Dendritic cell treated with granulocyte-macrophage colony-stimulating factor and Interleukin-4, amounts not matched to agents 40 ng/mL and 50 ng/mL, for 4 days (primary cell): Measurements from ENCODE around the gene ZNF584.
A peak's percentile ranks its signal among the peaks of the same experiment; 100 is the strongest.
"Not testable (repeated sequence)": the region's sequence is repeated elsewhere in the genome, so short reads cannot be mapped to it uniquely, and the experiment has no call there.

Source experiments
- H3K27ac Mint-ChIP-seq: one replicate; pipeline ENCODE4 v1.8.0; 2022; ENCODE audit warnings: mild to moderate bottlenecking, mixed read lengths
- H3K27me3 Mint-ChIP-seq: one replicate; pipeline ENCODE4 v1.8.0; 2022; ENCODE audit warnings: mild to moderate bottlenecking, mixed read lengths
- H3K36me3 Mint-ChIP-seq: one replicate; pipeline ENCODE4 v1.8.0; 2022; ENCODE audit warnings: low read depth, mixed read lengths
- H3K4me1 Mint-ChIP-seq: one replicate; pipeline ENCODE4 v1.8.0; 2022; ENCODE audit warnings: low read depth, mixed read lengths
- H3K4me3 Mint-ChIP-seq: one replicate; pipeline ENCODE4 v1.8.0; 2022; ENCODE audit warnings: mild to moderate bottlenecking, moderate library complexity, mixed read lengths
- H3K9me3 Mint-ChIP-seq: one replicate; pipeline ENCODE4 v1.8.0; 2022; ENCODE audit warnings: mixed read lengths
- intact Hi-C: fragments of 100-400 bp; cut with micrococcal nuclease; formaldehyde crosslinking; loops from one replicate; pipeline ENCODE4 v1.15.0; 2022

ZNF584 gene

GRCh38 chr19:58394821-58395219, 13.6 kb upstream of the ZNF584 start:
- peaks cover 61% of the 10 kb centered on the region for H3K36me3 Mint-ChIP-seq
- intact Hi-C loops, result no loop called here
- H3K9me3 Mint-ChIP-seq, result no peaks in the 10 kb centered on the region
- H3K4me1 Mint-ChIP-seq, result peaks cover 32% of the 10 kb centered on the region
- no peak overlapping the region for H3K27ac Mint-ChIP-seq
- H3K27me3 Mint-ChIP-seq, result peaks cover 52% of the 10 kb centered on the region
- H3K4me3 Mint-ChIP-seq, result no peak overlapping the region

- H3K4me1 Mint-ChIP-seq, result peaks cover 34% of the 10 kb centered on the region
- intact Hi-C loops, result no loop called here
- H3K9me3 Mint-ChIP-seq, result no peaks in the 10 kb centered on the region
- H3K27ac Mint-ChIP-seq, result no peak within 1 kb of the TSS
- no peak within 1 kb of the TSS for H3K4me3 Mint-ChIP-seq
- H3K27me3 Mint-ChIP-seq, result peaks cover 54% of the 10 kb centered on the region
- H3K36me3 Mint-ChIP-seq, result peaks cover 55% of the 10 kb centered on the region
Measured at GRCh38 chr19:58395220-58395978, 13.1 kb upstream of the ZNF584 start, which contains the start of gene RNF225. Gene RNF225, plus strand, starts transcription at chr19:58395656. Its CDS starts 434 bp downstream, at chr19:58396090.

- Mint-ChIP-seq H3K36me3 (peaks cover 49% of the 10 kb centered on the region), H3K4me3 (no peak overlapping the region), H3K27me3 (peaks cover 56% of the 10 kb centered on the region), H3K27ac (no peak overlapping the region), H3K9me3 (no peaks in the 10 kb centered on the region), H3K4me1 (peaks cover 36% of the 10 kb centered on the region)
- intact Hi-C loops, result no loop called here
Measured at GRCh38 chr19:58395979-58396627, 12.3 kb upstream of the ZNF584 start.

DNA sequence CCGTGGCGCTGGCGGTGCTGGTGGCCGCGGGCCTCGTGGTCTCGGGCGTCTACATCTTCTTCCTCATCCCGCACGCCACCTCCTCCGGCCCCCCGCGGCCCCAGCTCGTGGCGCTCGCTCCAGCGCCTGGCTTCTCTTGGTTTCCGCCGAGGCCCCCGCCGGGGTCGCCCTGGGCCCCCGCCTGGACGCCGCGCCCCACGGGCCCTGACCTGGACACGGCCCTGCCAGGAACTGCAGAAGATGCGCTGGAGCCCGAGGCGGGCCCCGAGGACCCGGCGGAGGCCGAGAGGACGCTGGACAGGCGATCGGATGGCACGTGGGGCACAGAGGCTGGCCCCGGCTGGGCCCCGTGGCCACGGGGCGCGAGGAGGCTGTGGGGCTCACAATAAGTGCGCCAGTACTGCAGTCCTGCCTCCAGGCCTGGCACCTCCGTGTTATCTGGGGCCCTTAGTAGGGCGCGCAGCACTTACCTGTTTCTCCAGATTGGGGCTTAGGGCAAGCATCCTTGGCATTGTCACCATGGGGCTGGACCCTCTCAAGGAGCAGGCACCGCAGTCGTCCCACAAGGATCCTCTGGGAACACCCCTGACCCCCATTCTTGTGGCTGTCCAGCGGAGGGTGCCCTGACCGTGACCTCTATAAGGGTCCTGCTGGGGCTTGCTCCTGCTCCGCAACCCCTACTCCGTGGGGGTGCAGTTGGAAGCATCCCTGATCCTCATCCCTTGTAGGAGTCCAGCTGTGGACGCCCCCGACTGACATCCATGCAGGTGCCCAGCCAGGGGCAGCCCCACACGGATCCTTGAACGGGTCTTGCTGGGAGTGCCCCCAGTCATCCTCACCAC, 11.5 kb upstream of the ZNF584 start:
- H3K27ac Mint-ChIP-seq, result no peak overlapping the region
- intact Hi-C loops, result no loop called here
- peaks cover 46% of the 10 kb centered on the region for H3K36me3 Mint-ChIP-seq
- H3K4me1 Mint-ChIP-seq, result peaks cover 41% of the 10 kb centered on the region
- H3K4me3 Mint-ChIP-seq, result no peak overlapping the region
- peaks cover 56% of the 10 kb centered on the region for H3K27me3 Mint-ChIP-seq
- H3K9me3 Mint-ChIP-seq, result no peaks in the 10 kb centered on the region

GRCh38 chr19:58397533-58398037, 10.9 kb upstream of the ZNF584 start:
- no peak overlapping the region for H3K27ac Mint-ChIP-seq
- intact Hi-C loops, result no loop called here
- peaks cover 39% of the 10 kb centered on the region for H3K36me3 Mint-ChIP-seq
- peaks cover 56% of the 10 kb centered on the region for H3K27me3 Mint-ChIP-seq
- H3K4me3 Mint-ChIP-seq, result no peak overlapping the region
- peaks cover 41% of the 10 kb centered on the region for H3K4me1 Mint-ChIP-seq
- no peaks in the 10 kb centered on the region for H3K9me3 Mint-ChIP-seq

GRCh38 chr19:58398087-58398486, 10.4 kb upstream of the ZNF584 start:
- intact Hi-C loops, result no loop called here
- H3K4me3 Mint-ChIP-seq, result no peak overlapping the region

GRCh38 chr19:58398545-58398944, 9.9 kb upstream of the ZNF584 start:
- peaks cover 54% of the 10 kb centered on the region for H3K27me3 Mint-ChIP-seq
- intact Hi-C loops, result no loop called here
- no peak overlapping the region for H3K27ac Mint-ChIP-seq
- H3K4me3 Mint-ChIP-seq, result no peak overlapping the region
- no peaks in the 10 kb centered on the region for H3K9me3 Mint-ChIP-seq
- H3K4me1 Mint-ChIP-seq, result peaks cover 41% of the 10 kb centered on the region
- H3K36me3 Mint-ChIP-seq, result peaks cover 29% of the 10 kb centered on the region

More at GRCh38 chr19:58398087-58398486, 10.4 kb upstream of the ZNF584 start:
- no peaks in the 10 kb centered on the region for H3K9me3 Mint-ChIP-seq
- H3K4me1 Mint-ChIP-seq, result peaks cover 41% of the 10 kb centered on the region
- peaks cover 56% of the 10 kb centered on the region for H3K27me3 Mint-ChIP-seq
- H3K36me3 Mint-ChIP-seq, result peaks cover 34% of the 10 kb centered on the region
- no peak overlapping the region for H3K27ac Mint-ChIP-seq

DNA sequence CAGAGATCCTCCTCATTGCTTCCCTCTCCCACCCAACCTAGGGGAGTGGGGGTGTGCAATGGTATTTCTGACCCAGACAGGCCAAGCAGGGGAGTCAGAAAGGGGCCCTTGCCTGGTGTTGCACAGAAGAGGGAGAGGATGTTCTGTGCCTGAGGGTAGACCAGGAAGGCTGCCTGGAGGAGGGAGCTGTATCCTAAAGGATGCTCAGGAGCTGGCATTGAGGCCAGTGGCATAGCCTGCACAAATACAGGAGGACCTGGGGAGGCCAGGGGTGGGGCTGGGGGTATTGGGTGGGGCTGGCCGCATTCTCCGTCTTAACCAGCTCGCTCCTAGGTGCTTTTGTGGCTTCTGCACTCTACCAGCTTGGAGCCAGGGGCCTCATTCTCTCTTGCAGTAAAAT, 8.5 kb upstream of the ZNF584 start:
- Mint-ChIP-seq H3K36me3 (peaks cover 16% of the 10 kb centered on the region), H3K9me3 (no peaks in the 10 kb centered on the region), H3K27me3 (peaks cover 44% of the 10 kb centered on the region), H3K4me1 (peaks cover 40% of the 10 kb centered on the region), H3K4me3 (no peak overlapping the region), H3K27ac (no peak overlapping the region)
- intact Hi-C loops, result loop anchor here (2.0 to 10.0 kb wide), 2 partner anchors 37 to 55 kb away; partner anchors contain the start of gene ZNF497

GRCh38 chr19:58400316-58400915, 8.0 kb upstream of the ZNF584 start:
- intact Hi-C loops, result loop anchor here (2.0 to 10.0 kb wide), 2 partner anchors 38 to 56 kb away; partner anchors contain the start of gene ZNF497
- peaks cover 36% of the 10 kb centered on the region for H3K4me1 Mint-ChIP-seq
- peaks cover 11% of the 10 kb centered on the region for H3K36me3 Mint-ChIP-seq
- no peaks in the 10 kb centered on the region for H3K9me3 Mint-ChIP-seq
- H3K27me3 Mint-ChIP-seq, result peaks cover 39% of the 10 kb centered on the region
- H3K4me3 Mint-ChIP-seq, result peak overlapping the region; percentile 85
- H3K27ac Mint-ChIP-seq, result peak overlapping the region; percentile 80

DNA sequence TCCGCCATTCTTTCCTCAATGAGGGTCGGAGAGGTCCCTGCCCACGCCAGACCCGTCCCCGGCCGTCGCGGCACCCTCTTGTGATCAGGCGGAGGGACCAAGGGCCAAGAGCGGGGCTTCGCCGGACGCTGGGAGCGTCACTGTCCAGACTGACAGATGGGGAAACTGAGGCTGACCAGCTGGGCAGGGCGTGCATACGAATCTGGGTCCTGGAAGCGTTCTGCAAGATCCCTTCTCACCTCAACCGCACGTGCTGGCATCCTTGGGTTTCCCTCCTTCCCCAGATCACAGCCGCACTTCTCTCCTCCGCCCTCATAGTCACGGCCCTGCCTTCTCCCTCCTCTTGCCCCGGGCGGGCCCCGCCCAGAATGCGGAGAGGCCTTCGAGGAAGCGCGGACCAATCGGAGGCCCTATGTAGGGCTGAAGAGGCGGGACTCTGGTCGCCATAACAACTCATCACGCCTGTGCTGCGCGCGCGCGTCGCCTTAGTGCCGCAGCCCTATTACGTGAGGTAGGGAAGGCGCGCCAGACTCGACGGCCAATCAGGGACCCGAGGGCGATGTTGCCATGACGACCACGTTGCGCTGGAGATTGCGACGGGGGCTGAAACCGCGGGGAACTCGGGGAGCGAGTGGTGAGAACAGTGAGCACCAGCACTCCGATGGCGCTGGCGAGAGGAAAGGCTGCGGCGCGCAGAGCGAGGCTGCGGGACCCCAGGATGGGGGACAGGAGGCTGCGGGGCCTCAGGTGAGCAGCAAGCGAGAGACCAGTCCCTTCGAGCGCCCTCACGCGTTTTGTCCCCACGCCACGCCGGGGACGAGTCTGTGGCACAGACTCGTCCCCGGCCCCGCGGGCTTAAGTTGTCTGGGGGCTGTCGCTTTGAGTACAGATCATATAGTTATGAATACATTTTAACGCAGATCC, 7.3 kb upstream of the ZNF584 start:
- Mint-ChIP-seq H3K9me3 (no peaks in the 10 kb centered on the region), H3K36me3 (peaks cover 6% of the 10 kb centered on the region), H3K4me3 (peak overlapping the region; percentile 85), H3K4me1 (peaks cover 28% of the 10 kb centered on the region), H3K27me3 (peaks cover 31% of the 10 kb centered on the region), H3K27ac (peak overlapping the region; percentile 80)
- intact Hi-C loops, result loop anchor here (1.0 to 10.0 kb wide), 3 partner anchors 38 to 98 kb away; partner anchors contain the start of gene ZNF497

DNA sequence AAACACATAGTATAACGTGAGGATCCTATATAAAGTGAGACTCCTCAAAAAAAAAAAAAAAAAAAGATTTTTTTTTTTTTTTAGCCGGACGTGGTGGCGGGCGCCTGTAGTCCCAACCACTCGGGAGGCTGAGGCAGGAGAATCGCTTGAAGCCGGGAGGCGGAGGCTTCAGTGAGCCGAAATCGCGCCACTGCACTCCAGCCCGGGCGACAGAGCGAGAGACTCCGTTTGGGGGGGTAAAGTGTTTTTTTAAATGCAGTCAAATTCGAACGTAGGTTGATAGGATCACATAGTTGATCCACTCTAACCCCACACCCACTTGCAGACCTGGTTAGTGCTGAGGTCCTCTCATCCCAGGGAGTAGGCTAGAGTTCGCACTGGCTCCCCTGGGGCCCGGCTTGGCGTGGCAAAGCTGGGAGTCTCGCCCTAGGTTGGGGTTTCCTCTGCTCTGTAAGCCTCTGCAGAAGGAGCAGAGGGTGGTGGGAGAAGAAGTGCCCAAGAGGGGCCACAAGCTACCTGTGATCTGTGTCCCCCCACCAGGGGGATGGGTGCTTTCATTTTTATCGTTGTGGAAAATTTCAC, 6.5 kb upstream of the ZNF584 start:
- H3K27me3 Mint-ChIP-seq, result peaks cover 26% of the 10 kb centered on the region
- peaks cover 33% of the 10 kb centered on the region for H3K4me1 Mint-ChIP-seq

GRCh38 chr19:58403920-58404478, 4.5 kb upstream of the ZNF584 start:
- not testable (repeated sequence) for H3K4me3 Mint-ChIP-seq, H3K9me3 Mint-ChIP-seq, H3K27ac Mint-ChIP-seq
- Mint-ChIP-seq H3K36me3 (peaks cover 19% of the 10 kb centered on the region), H3K27me3 (peaks cover 11% of the 10 kb centered on the region), H3K4me1 (peaks cover 41% of the 10 kb centered on the region)
- intact Hi-C loops, result loop anchor here (10.0 kb wide), 1 partner anchor 59 kb away; no protein-coding TSS in a partner anchor

More for the DNA sequence above, 6.5 kb upstream of the ZNF584 start:
- intact Hi-C loops, result loop anchor here (1.0 to 10.0 kb wide), 3 partner anchors 39 to 97 kb away; partner anchors contain the start of gene ZNF497
- Mint-ChIP-seq H3K4me3 (peak overlapping the region; percentile 85), H3K9me3 (no peaks in the 10 kb centered on the region), H3K27ac (peak overlapping the region; percentile 80), H3K36me3 (peaks cover 6% of the 10 kb centered on the region)
